Activated CD8-positive, alpha-beta memory T cell treated with anti-CD3 and anti-CD28 coated beads, Interleukin-2, amount 10 ng/mL, durations not matched to agents 7 days and 5 days (primary cell): ENCODE data around the gene COL25A1. TPM values are rescaled to one million over a fixed set of nuclear protein-coding genes. Genes with fewer than 3 reads are reported as not detected.
A peak's percentile ranks its signal among the peaks of the same experiment; 100 is the strongest.

ENCODE experiments used
- ATAC-seq: fragments of 150-1000 bp; cut with Tn5 transposase; one replicate; pipeline ENCODE4 v1.10.0; 2021; ENCODE audit warnings: moderate library complexity
- CTCF ChIA-PET: fragments of 350-600 bp; sonication (Branson Sonifier 250); formaldehyde crosslinking; loops from one replicate; lab custom pipeline; 2021; ENCODE audit warnings: antibody characterized with exemption; lab: Charles Lee
- DNase-seq: peaks from one replicate; pipeline ENCODE4 v3.0.0-alpha.2; 2020
- H3K27ac Mint-ChIP-seq: one replicate; pipeline ENCODE4 v1.8.0; 2021; ENCODE audit warnings: mild to moderate bottlenecking, mixed read lengths
- H3K27me3 Mint-ChIP-seq: one replicate; pipeline ENCODE4 v1.8.0; 2021; ENCODE audit warnings: mixed read lengths
- H3K36me3 Mint-ChIP-seq: one replicate; pipeline ENCODE4 v1.8.0; 2021; ENCODE audit warnings: mild to moderate bottlenecking, mixed read lengths
- H3K4me1 Mint-ChIP-seq: one replicate; pipeline ENCODE4 v1.8.0; 2021; ENCODE audit warnings: mixed read lengths
- H3K4me3 Mint-ChIP-seq: one replicate; pipeline ENCODE4 v1.8.0; 2021; ENCODE audit warnings: mild to moderate bottlenecking, moderate library complexity, mixed read lengths
- H3K9me3 Mint-ChIP-seq: one replicate; pipeline ENCODE4 v1.8.0; 2022; ENCODE audit warnings: low read depth, mixed read lengths
- total RNA-seq, 2 experiments: library from RNA; stranded (reverse); gene quantifications; one replicate each; pipeline ENCODE4 v1.2.3, GENCODE V29; 2021

COL25A1 gene
- total RNA-seq, 2 experiments from 2014 or later = not detected

- peak within 1 kb of the TSS; percentile 63 for H3K4me3 Mint-ChIP-seq
- peaks cover 11% of the 10 kb centered on the region for H3K4me1 Mint-ChIP-seq
- no peaks in the 10 kb centered on the region for H3K9me3 Mint-ChIP-seq
- peaks cover 2% of the 10 kb centered on the region for H3K36me3 Mint-ChIP-seq
- H3K27me3 Mint-ChIP-seq = peaks cover 61% of the 10 kb centered on the region
- CTCF ChIA-PET = no interaction called here
- DNase-seq = peak; percentile 42
- ATAC-seq = peak; percentile 78
- H3K27ac Mint-ChIP-seq = no peak within 1 kb of the TSS
These were observed 539.8 kb downstream of the COL25A1 start, which contains the start of gene ETNPPL for GRCh38 chr4:108762559-108763225. Gene ETNPPL (minus strand): TSS chr4:108763053. CDS start chr4:108762898, 155 bp downstream.

Other genes with a start within 250 kb of the COL25A1 start
- 10 to 100 TPM; 22.0 to 25.9 TPM for gene SEC24B, start 131.2 kb upstream of the COL25A1 start, total RNA-seq